GM23338 (cell line): ENCODE results near the gene CHCHD6. TPM values are rescaled to one million over a fixed set of nuclear protein-coding genes. Genes with fewer than 3 reads are reported as not detected.

Experiments
- ATAC-seq: fragments of 200-7000 bp; cut with Tn5 transposase; 3 replicates; pipeline ENCODE4 v1.9.1; 2020
- DNase-seq: peaks from one replicate; pipeline ENCODE4 v3.0.0-alpha.2; 2015; ENCODE audit warnings: low spot score
- H2AFZ ChIP-seq: fragments of 200-600 bp; sonication (generic); 2 replicates; pipeline ENCODE4 v1.8.0; 2016; ENCODE audit warnings: antibody characterized with exemption, mild to moderate bottlenecking, moderate library complexity
- H3F3A ChIP-seq: fragments of 200-600 bp; sonication (generic); replicated peaks from 2 replicates; pipeline ENCODE4 v1.8.0; 2017; ENCODE audit warnings: antibody characterized with exemption, mixed run types, low read depth
- H3K27ac ChIP-seq: fragments of 200-600 bp; sonication (generic); 2 replicates; pipeline ENCODE4 v1.6.1; 2016; ENCODE audit warnings: low read depth
- H3K27me3 ChIP-seq: fragments of 200-600 bp; sonication (generic); 2 replicates; pipeline ENCODE4 v1.8.0; 2016; ENCODE audit warnings: mild to moderate bottlenecking, mixed run types, moderate library complexity; ENCODE audit not compliant: insufficient read depth
- H3K36me3 ChIP-seq: fragments of 200-600 bp; sonication (generic); 2 replicates; pipeline ENCODE4 v1.8.0; 2016; ENCODE audit warnings: mild to moderate bottlenecking; ENCODE audit not compliant: insufficient read depth
- H3K4me1 ChIP-seq: fragments of 200-600 bp; sonication (generic); 2 replicates; pipeline ENCODE4 v1.8.0; 2016; ENCODE audit warnings: mild to moderate bottlenecking, moderate library complexity; ENCODE audit not compliant: insufficient read depth
- H3K4me2 ChIP-seq: fragments of 200-600 bp; sonication (generic); 2 replicates; pipeline ENCODE4 v1.7.1; 2017; ENCODE audit warnings: mixed run types
- H3K4me3 ChIP-seq: fragments of 200-600 bp; sonication (generic); 2 replicates; pipeline ENCODE4 v1.6.1; 2016; ENCODE audit warnings: mixed run types
- H3K79me2 ChIP-seq: fragments of 200-600 bp; sonication (generic); replicated peaks from 2 replicates; pipeline ENCODE4 v1.8.0; 2017; ENCODE audit warnings: mild to moderate bottlenecking; ENCODE audit not compliant: insufficient read depth
- H3K9me2 ChIP-seq: fragments of 200-600 bp; sonication (generic); 2 replicates; pipeline ENCODE4 v1.8.0; 2017; ENCODE audit not compliant: insufficient read depth
- H4K20me1 ChIP-seq: fragments of 200-600 bp; sonication (generic); replicated peaks from 2 replicates; pipeline ENCODE4 v1.8.0; 2017; ENCODE audit warnings: mild to moderate bottlenecking; ENCODE audit not compliant: insufficient read depth
- H3K27ac Mint-ChIP-seq: 2 replicates; pipeline ENCODE4 v1.8.0; 2020; ENCODE audit warnings: inconsistent platforms, mild to moderate bottlenecking, moderate library complexity, mixed read lengths
- H3K27me3 Mint-ChIP-seq: 3 replicates; pipeline ENCODE4 v1.8.0; 2022; ENCODE audit warnings: low read depth, mild to moderate bottlenecking, moderate library complexity, mixed read lengths, inconsistent platforms; ENCODE audit not compliant: insufficient read depth, poor library complexity
- H3K36me3 Mint-ChIP-seq: 3 replicates; pipeline ENCODE4 v1.8.0; 2021; ENCODE audit warnings: low read depth, mild to moderate bottlenecking, inconsistent platforms, moderate library complexity, mixed read lengths
- H3K4me1 Mint-ChIP-seq: 3 replicates; pipeline ENCODE4 v1.8.0; 2020; ENCODE audit warnings: mild to moderate bottlenecking, inconsistent platforms, mixed read lengths
- H3K4me3 Mint-ChIP-seq: 3 replicates; pipeline ENCODE4 v1.8.0; 2021; ENCODE audit warnings: moderate library complexity, mild to moderate bottlenecking, inconsistent platforms, mixed read lengths
- H3K9me3 Mint-ChIP-seq: 3 replicates; pipeline ENCODE4 v1.8.0; 2020; ENCODE audit warnings: moderate library complexity, mild to moderate bottlenecking, inconsistent platforms, mixed read lengths
- CREB1 ChIP-seq: fragments of 250-450 bp; sonication (Bioruptor Pico); IDR thresholded peaks from 2 replicates; pipeline ENCODE4 v1.5.0; 2020; ENCODE audit warnings: low read depth, mild to moderate bottlenecking, moderate library complexity
- EZH2 ChIP-seq: fragments of 200-600 bp; sonication (generic); IDR thresholded peaks from one replicate; pipeline ENCODE4 v1.8.0; 2017; ENCODE audit warnings: antibody characterized with exemption, mild to moderate bottlenecking, low read depth; ENCODE audit not compliant: unreplicated experiment
- EZH2phosphoT487 ChIP-seq: fragments of 200-600 bp; sonication (generic); IDR thresholded peaks from one replicate; pipeline ENCODE4 v1.8.1; 2018; ENCODE audit warnings: antibody characterized with exemption; ENCODE audit not compliant: unreplicated experiment
- JUNB ChIP-seq: IDR thresholded peaks from one replicate; pipeline ENCODE4 v1.6.1; 2016; ENCODE audit warnings: antibody characterized with exemption; ENCODE audit not compliant: unreplicated experiment
- NANOG ChIP-seq: IDR thresholded peaks from 2 replicates; pipeline ENCODE4 v1.6.1; 2016; ENCODE audit warnings: antibody characterized with exemption, borderline replicate concordance
- POLR2AphosphoS5 ChIP-seq: IDR thresholded peaks from 2 replicates; pipeline ENCODE4 v1.6.1; 2016; ENCODE audit warnings: antibody characterized with exemption, low read depth
- STAT1 ChIP-seq: IDR thresholded peaks from one replicate; pipeline ENCODE4 v1.6.1; 2016; ENCODE audit warnings: antibody characterized with exemption; ENCODE audit not compliant: unreplicated experiment
- ZNF114 ChIP-seq: fragments of 250-450 bp; sonication (Bioruptor Pico); IDR thresholded peaks from 2 replicates; pipeline ENCODE4 v1.5.0; 2020; ENCODE audit warnings: mild to moderate bottlenecking, moderate library complexity
- ZNF331 ChIP-seq: fragments of 250-450 bp; sonication (Bioruptor Pico); IDR thresholded peaks from 2 replicates; pipeline ENCODE4 v1.5.0; 2020; ENCODE audit warnings: low read depth, mild to moderate bottlenecking, moderate library complexity
- polyA plus RNA-seq: library from polyadenylated mRNA; unstranded; fragments of >200 nt; fragmentation: Nextera tagmentation; extraction: Ambion mirVana; gene quantifications from 2 replicates; pipeline ENCODE4 v1.2.1, GENCODE V29; 2016
- total RNA-seq: library from RNA; depleted of rRNA; stranded (reverse); fragments of >200 nt; shearing (Covaris generic); gene quantifications from 2 replicates; pipeline ENCODE4 v1.2.3, GENCODE V29; 2014
- TF ChIP-seq, protein P1 (sequence below), 2 experiments: fragments of 200-600 bp in 1 of 2; sonication (generic) in 1 of 2; conservative IDR thresholded peaks; 2 replicates each; pipeline versions ENCODE4 v1.5.1 to v1.6.1; 2016 to 2017; ENCODE audit warnings: antibody characterized with exemption in 2 of 2, low read depth in 2 of 2, mild to moderate bottlenecking in 2 of 2, moderate library complexity in 1 of 2
- TF ChIP-seq, protein P2 (sequence below): IDR thresholded peaks from one replicate; pipeline ENCODE4 v1.6.1; 2018; ENCODE audit warnings: antibody characterized with exemption; ENCODE audit not compliant: unreplicated experiment
- TF ChIP-seq, protein P3 (sequence below): IDR thresholded peaks from 2 replicates; pipeline ENCODE4 v1.6.1; 2016; ENCODE audit warnings: antibody characterized with exemption
- TF ChIP-seq, protein P4 (sequence below): fragments of 250-450 bp; sonication (Bioruptor Pico); IDR thresholded peaks from 2 replicates; pipeline ENCODE4 v1.5.0; 2020; ENCODE audit warnings: mild to moderate bottlenecking, moderate library complexity

Gene CHCHD6
- total and polyA plus RNA-seq, 2 experiments from 2014 or later: 28.8 to 43.0 TPM

DNA sequence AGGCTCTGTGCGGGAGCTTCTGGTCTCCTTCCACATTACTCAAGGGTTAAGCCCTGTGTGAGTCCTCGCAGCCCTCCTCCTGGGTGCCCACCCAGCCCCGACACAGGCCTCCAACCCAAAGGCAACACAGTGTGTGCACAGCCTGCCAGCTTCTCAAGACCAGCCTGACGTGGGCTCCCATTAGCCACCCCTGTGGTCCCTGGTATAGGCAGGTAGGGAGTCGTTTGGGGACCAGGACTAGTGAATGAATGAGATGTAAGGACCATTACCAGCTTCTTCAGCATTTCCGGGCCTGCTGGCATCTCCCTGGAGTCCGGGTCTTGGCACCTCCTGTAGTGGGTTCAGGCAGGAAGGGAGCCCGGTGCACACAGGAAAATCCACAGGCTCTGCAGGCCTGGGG, 258.7 kb downstream of the CHCHD6 start:
- Histone ChIP-seq H3K4me2 (no peak overlapping the region), H3K4me1 (no peaks in the 10 kb centered on the region), H2AFZ (no peak overlapping the region), H3K27ac (no peak overlapping the region), H3K36me3 (no peaks in the 10 kb centered on the region), H3K9me2 (no peaks in the 10 kb centered on the region), H4K20me1 (no peaks in the 10 kb centered on the region; the same call in 1 of the 2 replicates), H3K79me2 (no peaks in the 10 kb centered on the region), H3K4me3 (no peak overlapping the region), H3K27me3 (no peaks in the 10 kb centered on the region), H3F3A (no peaks in the 10 kb centered on the region)
- peaks cover 21% of the 10 kb centered on the region for H3K4me1 Mint-ChIP-seq
- TF ChIP-seq ZNF331 (CRISPR knock-in tag): no peak
- no peak for TF ChIP-seq EZH2
- no peak for TF ChIP-seq JUNB
- TF ChIP-seq, protein P1, sequence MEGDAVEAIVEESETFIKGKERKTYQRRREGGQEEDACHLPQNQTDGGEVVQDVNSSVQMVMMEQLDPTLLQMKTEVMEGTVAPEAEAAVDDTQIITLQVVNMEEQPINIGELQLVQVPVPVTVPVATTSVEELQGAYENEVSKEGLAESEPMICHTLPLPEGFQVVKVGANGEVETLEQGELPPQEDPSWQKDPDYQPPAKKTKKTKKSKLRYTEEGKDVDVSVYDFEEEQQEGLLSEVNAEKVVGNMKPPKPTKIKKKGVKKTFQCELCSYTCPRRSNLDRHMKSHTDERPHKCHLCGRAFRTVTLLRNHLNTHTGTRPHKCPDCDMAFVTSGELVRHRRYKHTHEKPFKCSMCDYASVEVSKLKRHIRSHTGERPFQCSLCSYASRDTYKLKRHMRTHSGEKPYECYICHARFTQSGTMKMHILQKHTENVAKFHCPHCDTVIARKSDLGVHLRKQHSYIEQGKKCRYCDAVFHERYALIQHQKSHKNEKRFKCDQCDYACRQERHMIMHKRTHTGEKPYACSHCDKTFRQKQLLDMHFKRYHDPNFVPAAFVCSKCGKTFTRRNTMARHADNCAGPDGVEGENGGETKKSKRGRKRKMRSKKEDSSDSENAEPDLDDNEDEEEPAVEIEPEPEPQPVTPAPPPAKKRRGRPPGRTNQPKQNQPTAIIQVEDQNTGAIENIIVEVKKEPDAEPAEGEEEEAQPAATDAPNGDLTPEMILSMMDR (conservative IDR thresholded peaks at IDR 0.05; ENCODE audit: low read depth in 2 of 2): no peak
- TF ChIP-seq CREB1 (CRISPR knock-in tag): no peak
- TF ChIP-seq, protein P2, sequence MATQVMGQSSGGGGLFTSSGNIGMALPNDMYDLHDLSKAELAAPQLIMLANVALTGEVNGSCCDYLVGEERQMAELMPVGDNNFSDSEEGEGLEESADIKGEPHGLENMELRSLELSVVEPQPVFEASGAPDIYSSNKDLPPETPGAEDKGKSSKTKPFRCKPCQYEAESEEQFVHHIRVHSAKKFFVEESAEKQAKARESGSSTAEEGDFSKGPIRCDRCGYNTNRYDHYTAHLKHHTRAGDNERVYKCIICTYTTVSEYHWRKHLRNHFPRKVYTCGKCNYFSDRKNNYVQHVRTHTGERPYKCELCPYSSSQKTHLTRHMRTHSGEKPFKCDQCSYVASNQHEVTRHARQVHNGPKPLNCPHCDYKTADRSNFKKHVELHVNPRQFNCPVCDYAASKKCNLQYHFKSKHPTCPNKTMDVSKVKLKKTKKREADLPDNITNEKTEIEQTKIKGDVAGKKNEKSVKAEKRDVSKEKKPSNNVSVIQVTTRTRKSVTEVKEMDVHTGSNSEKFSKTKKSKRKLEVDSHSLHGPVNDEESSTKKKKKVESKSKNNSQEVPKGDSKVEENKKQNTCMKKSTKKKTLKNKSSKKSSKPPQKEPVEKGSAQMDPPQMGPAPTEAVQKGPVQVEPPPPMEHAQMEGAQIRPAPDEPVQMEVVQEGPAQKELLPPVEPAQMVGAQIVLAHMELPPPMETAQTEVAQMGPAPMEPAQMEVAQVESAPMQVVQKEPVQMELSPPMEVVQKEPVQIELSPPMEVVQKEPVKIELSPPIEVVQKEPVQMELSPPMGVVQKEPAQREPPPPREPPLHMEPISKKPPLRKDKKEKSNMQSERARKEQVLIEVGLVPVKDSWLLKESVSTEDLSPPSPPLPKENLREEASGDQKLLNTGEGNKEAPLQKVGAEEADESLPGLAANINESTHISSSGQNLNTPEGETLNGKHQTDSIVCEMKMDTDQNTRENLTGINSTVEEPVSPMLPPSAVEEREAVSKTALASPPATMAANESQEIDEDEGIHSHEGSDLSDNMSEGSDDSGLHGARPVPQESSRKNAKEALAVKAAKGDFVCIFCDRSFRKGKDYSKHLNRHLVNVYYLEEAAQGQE: no peak
- TF ChIP-seq ZNF114: no peak
- TF ChIP-seq POLR2AphosphoS5: no peak
- TF ChIP-seq, protein P3, sequence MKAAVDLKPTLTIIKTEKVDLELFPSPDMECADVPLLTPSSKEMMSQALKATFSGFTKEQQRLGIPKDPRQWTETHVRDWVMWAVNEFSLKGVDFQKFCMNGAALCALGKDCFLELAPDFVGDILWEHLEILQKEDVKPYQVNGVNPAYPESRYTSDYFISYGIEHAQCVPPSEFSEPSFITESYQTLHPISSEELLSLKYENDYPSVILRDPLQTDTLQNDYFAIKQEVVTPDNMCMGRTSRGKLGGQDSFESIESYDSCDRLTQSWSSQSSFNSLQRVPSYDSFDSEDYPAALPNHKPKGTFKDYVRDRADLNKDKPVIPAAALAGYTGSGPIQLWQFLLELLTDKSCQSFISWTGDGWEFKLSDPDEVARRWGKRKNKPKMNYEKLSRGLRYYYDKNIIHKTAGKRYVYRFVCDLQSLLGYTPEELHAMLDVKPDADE: no peak
- no peak for TF ChIP-seq NANOG
- no peak for TF ChIP-seq STAT1
- TF ChIP-seq, protein P4, sequence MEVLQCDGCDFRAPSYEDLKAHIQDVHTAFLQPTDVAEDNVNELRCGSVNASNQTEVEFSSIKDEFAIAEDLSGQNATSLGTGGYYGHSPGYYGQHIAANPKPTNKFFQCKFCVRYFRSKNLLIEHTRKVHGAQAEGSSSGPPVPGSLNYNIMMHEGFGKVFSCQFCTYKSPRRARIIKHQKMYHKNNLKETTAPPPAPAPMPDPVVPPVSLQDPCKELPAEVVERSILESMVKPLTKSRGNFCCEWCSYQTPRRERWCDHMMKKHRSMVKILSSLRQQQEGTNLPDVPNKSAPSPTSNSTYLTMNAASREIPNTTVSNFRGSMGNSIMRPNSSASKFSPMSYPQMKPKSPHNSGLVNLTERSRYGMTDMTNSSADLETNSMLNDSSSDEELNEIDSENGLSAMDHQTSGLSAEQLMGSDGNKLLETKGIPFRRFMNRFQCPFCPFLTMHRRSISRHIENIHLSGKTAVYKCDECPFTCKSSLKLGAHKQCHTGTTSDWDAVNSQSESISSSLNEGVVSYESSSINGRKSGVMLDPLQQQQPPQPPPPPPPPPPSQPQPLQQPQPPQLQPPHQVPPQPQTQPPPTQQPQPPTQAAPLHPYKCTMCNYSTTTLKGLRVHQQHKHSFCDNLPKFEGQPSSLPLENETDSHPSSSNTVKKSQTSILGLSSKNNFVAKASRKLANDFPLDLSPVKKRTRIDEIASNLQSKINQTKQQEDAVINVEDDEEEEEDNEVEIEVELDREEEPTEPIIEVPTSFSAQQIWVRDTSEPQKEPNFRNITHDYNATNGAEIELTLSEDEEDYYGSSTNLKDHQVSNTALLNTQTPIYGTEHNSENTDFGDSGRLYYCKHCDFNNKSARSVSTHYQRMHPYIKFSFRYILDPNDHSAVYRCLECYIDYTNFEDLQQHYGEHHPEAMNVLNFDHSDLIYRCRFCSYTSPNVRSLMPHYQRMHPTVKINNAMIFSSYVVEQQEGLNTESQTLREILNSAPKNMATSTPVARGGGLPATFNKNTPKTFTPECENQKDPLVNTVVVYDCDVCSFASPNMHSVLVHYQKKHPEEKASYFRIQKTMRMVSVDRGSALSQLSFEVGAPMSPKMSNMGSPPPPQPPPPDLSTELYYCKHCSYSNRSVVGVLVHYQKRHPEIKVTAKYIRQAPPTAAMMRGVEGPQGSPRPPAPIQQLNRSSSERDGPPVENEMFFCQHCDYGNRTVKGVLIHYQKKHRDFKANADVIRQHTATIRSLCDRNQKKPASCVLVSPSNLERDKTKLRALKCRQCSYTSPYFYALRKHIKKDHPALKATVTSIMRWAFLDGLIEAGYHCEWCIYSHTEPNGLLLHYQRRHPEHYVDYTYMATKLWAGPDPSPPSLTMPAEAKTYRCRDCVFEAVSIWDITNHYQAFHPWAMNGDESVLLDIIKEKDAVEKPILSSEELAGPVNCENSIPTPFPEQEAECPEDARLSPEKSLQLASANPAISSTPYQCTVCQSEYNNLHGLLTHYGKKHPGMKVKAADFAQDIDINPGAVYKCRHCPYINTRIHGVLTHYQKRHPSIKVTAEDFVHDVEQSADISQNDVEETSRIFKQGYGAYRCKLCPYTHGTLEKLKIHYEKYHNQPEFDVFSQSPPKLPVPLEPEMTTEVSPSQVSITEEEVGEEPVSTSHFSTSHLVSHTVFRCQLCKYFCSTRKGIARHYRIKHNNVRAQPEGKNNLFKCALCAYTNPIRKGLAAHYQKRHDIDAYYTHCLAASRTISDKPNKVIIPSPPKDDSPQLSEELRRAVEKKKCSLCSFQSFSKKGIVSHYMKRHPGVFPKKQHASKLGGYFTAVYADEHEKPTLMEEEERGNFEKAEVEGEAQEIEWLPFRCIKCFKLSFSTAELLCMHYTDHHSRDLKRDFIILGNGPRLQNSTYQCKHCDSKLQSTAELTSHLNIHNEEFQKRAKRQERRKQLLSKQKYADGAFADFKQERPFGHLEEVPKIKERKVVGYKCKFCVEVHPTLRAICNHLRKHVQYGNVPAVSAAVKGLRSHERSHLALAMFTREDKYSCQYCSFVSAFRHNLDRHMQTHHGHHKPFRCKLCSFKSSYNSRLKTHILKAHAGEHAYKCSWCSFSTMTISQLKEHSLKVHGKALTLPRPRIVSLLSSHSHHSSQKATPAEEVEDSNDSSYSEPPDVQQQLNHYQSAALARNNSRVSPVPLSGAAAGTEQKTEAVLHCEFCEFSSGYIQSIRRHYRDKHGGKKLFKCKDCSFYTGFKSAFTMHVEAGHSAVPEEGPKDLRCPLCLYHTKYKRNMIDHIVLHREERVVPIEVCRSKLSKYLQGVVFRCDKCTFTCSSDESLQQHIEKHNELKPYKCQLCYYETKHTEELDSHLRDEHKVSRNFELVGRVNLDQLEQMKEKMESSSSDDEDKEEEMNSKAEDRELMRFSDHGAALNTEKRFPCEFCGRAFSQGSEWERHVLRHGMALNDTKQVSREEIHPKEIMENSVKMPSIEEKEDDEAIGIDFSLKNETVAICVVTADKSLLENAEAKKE (CRISPR knock-in tag): no peak
- TF ChIP-seq EZH2phosphoT487: no peak
- H3K27me3 Mint-ChIP-seq: peaks cover 16% of the 10 kb centered on the region
- H3K36me3 Mint-ChIP-seq: no peaks in the 10 kb centered on the region
- no peak overlapping the region for H3K27ac Mint-ChIP-seq
- H3K9me3 Mint-ChIP-seq: no peaks in the 10 kb centered on the region; the same call in 2 of the 3 replicates
- no peak for ATAC-seq
- no peak for DNase-seq
- H3K4me3 Mint-ChIP-seq: no peak overlapping the region
